Kidney (tissue), 22 donors: ENCODE data around the gene HNRNPDL. TPM values are rescaled to one million over a fixed set of nuclear protein-coding genes. Genes with fewer than 3 reads are reported as not detected.
"Not testable (repeated sequence)": the region's sequence is repeated elsewhere in the genome, so short reads cannot be mapped to it uniquely, and the experiment has no call there.

Experiments used
- DNase-seq, 5 donors: peaks; one replicate each; pipeline ENCODE4 v3.0.0-alpha.2; 2013 to 2020
- FAIRE-seq: peaks from 2 replicates; lab custom pipeline; 2012; peaks lifted over from hg19 to GRCh38; lab: Jason Lieb, UNC
- H3K27ac ChIP-seq, 2 donors: one replicate each; pipeline ENCODE4 v1.7.0; 2013; ENCODE audit warnings: low read depth in 2 of 2, low read length in 2 of 2, inconsistent platforms in 1 of 2
- H3K27me3 ChIP-seq: one replicate; pipeline ENCODE4 v1.7.1; 2013; ENCODE audit warnings: low read length, inconsistent platforms; ENCODE audit not compliant: control insufficient read depth, insufficient read depth
- H3K36me3 ChIP-seq, 3 donors: one replicate each; pipeline versions ENCODE4 v1.7.0 to v1.7.1; 2013; ENCODE audit warnings: low read length in 3 of 3, control low read depth in 1 of 3, inconsistent platforms in 1 of 3; ENCODE audit not compliant: insufficient read depth in 3 of 3, control insufficient read depth in 2 of 3
- H3K4me1 ChIP-seq, 3 donors: one replicate each; pipeline versions ENCODE4 v1.7.0 to v1.7.1; 2013; ENCODE audit warnings: low read length in 3 of 3, inconsistent platforms in 1 of 3, low read depth in 1 of 3; ENCODE audit not compliant: control insufficient read depth in 2 of 3, insufficient read depth in 2 of 3
- H3K4me3 ChIP-seq, 3 donors: one replicate each; pipeline versions ENCODE4 v1.7.0 to v1.8.1; 2013; ENCODE audit warnings: low read length in 3 of 3, control low read depth in 1 of 3, inconsistent platforms in 1 of 3
- H3K9ac ChIP-seq, 3 donors: one replicate each; pipeline versions ENCODE4 v1.7.0 to v1.7.1; 2013; ENCODE audit warnings: low read length in 3 of 3, control low read depth in 1 of 3, inconsistent platforms in 1 of 3
- H3K9me3 ChIP-seq, 3 donors: one replicate each; pipeline versions ENCODE4 v1.7.0 to v1.7.1; 2013; ENCODE audit warnings: low read length in 3 of 3, control low read depth in 1 of 3, inconsistent platforms in 1 of 3; ENCODE audit not compliant: control insufficient read depth in 2 of 3, insufficient read depth in 1 of 3
- CTCF ChIP-seq: IDR thresholded peaks from 3 replicates; pipeline ENCODE4 v1.5.1; 2012; ENCODE audit warnings: mild to moderate bottlenecking, moderate library complexity, borderline replicate concordance; ENCODE audit not compliant: insufficient read depth; ENCODE audit errors: extremely low read depth
- intact Hi-C: fragments of 100-400 bp; cut with DNase I; formaldehyde crosslinking; loops from one replicate; pipeline ENCODE4 v1.11.1; 2022
- long read RNA-seq, 10 donors: library from polyadenylated mRNA in 1 of 10; unstranded in 1 of 10; transcript quantifications; one replicate each; pipeline ENCODE4 v2.0.0 and lab custom pipeline, GENCODE V29; 2021 to 2026
- polyA plus RNA-seq: library from polyadenylated mRNA; stranded (reverse); fragments of 350-450 nt; fragmentation: Illumina TruSeq; extraction: RNeasy Lipid Tissue Mini Kit (QIAGEN cat#74804); gene quantifications from one replicate; pipeline ENCODE4 v1.2.3, GENCODE V29; 2014; ENCODE audit warnings: low read depth, low replicate concordance; ENCODE audit not compliant: insufficient read depth
- total RNA-seq: library from RNA; stranded (reverse); fragmentation: NEBNext Ultra II Directional; extraction: Animal tissue kit (Norgen Biotek cat#: 25700); gene quantifications from one replicate; pipeline ENCODE4 v1.2.1, GENCODE V29; 2021
- donor health status: control.
- donor health status: control.
- donor health status: control.
- donor health status: control.
- donor health status: control.
- donor health status: DM: yes; HTN: yes; CAD: no.
- donor health status: Normal renal cell carcinoma (clear cell type).

HNRNPDL gene
- total RNA-seq (263 TPM), polyA plus RNA-seq (135 TPM)
- long read RNA-seq, donor 1, transcript HNRNPDL-204 (7 exons, 2,404 nt), result minor isoform, 19 of 157 reads
- long read RNA-seq, donor 1, transcript HNRNPDL-201 (8 exons, 3,781 nt), result major isoform, 68 of 157 reads
- long read RNA-seq, donor 1, transcript HNRNPDL-202 (9 exons, 1,402 nt), result minor isoform, 8 of 157 reads
- long read RNA-seq, donor 1, partial matches to known transcripts, result 59 of 157 reads
- long read RNA-seq, donor 1, other reads (novel, unspliced or antisense), result 0 of 157 reads
- long read RNA-seq, donor 2, transcript HNRNPDL-204 (7 exons, 2,404 nt), result minor isoform, 43 of 218 reads
- long read RNA-seq, donor 2, transcript HNRNPDL-201 (8 exons, 3,781 nt), result major isoform, 76 of 218 reads
- long read RNA-seq, donor 2, partial matches to known transcripts, result 94 of 218 reads
- long read RNA-seq, donor 2, other reads (novel, unspliced or antisense), result 0 of 218 reads
- long read RNA-seq, donor 3, transcript HNRNPDL-204 (7 exons, 2,404 nt), result minor isoform, 42 of 246 reads
- long read RNA-seq, donor 3, transcript HNRNPDL-201 (8 exons, 3,781 nt), result major isoform, 95 of 246 reads
- long read RNA-seq, donor 3, partial matches to known transcripts, result 103 of 246 reads
- long read RNA-seq, donor 3, other reads (novel, unspliced or antisense), result 0 of 246 reads
- long read RNA-seq, donor 4, transcript HNRNPDL-204 (7 exons, 2,404 nt), result minor isoform, 35 of 250 reads
- long read RNA-seq, donor 4, transcript HNRNPDL-202 (9 exons, 1,402 nt), result minor isoform, 7 of 250 reads
- long read RNA-seq, donor 4, transcript HNRNPDL-201 (8 exons, 3,781 nt), result major isoform, 60 of 250 reads
- long read RNA-seq, donor 4, partial matches to known transcripts, result 95 of 250 reads
- long read RNA-seq, donor 4, other reads (novel, unspliced or antisense), result 52 of 250 reads
- long read RNA-seq, donor 5, transcript HNRNPDL-201 (8 exons, 3,781 nt), result major isoform, 11 of 30 reads
- long read RNA-seq, donor 5, partial matches to known transcripts, result 16 of 30 reads
- long read RNA-seq, donor 5, other reads (novel, unspliced or antisense), result 0 of 30 reads
- long read RNA-seq, donor 6, transcript HNRNPDL-204 (7 exons, 2,404 nt), result minor isoform, 23 of 288 reads
- long read RNA-seq, donor 6, transcript HNRNPDL-202 (9 exons, 1,402 nt), result minor isoform, 9 of 288 reads
- long read RNA-seq, donor 6, transcript HNRNPDL-201 (8 exons, 3,781 nt), result major isoform, 128 of 288 reads
- long read RNA-seq, donor 6, partial matches to known transcripts, result 121 of 288 reads
- long read RNA-seq, donor 6, other reads (novel, unspliced or antisense), result 6 of 288 reads
- long read RNA-seq, donor 7, transcript HNRNPDL-204 (7 exons, 2,404 nt), result minor isoform, 45 of 218 reads
- long read RNA-seq, donor 7, transcript HNRNPDL-202 (9 exons, 1,402 nt), result minor isoform, 7 of 218 reads
- long read RNA-seq, donor 7, transcript HNRNPDL-201 (8 exons, 3,781 nt), result major isoform, 120 of 218 reads
- long read RNA-seq, donor 7, partial matches to known transcripts, result 38 of 218 reads
- long read RNA-seq, donor 7, other reads (novel, unspliced or antisense), result 7 of 218 reads
- long read RNA-seq, donor 8, transcript HNRNPDL-201 (8 exons, 3,781 nt), result major isoform, 92 of 284 reads
- long read RNA-seq, donor 8, transcript HNRNPDL-204 (7 exons, 2,404 nt), result minor isoform, 30 of 284 reads
- long read RNA-seq, donor 8, partial matches to known transcripts, result 159 of 284 reads
- long read RNA-seq, donor 8, other reads (novel, unspliced or antisense), result 0 of 284 reads
- long read RNA-seq, donor 9, transcript HNRNPDL-201 (8 exons, 3,781 nt), result major isoform, 38 of 99 reads
- long read RNA-seq, donor 9, transcript HNRNPDL-204 (7 exons, 2,404 nt), result minor isoform, 15 of 99 reads
- long read RNA-seq, donor 9, partial matches to known transcripts, result 45 of 99 reads
- long read RNA-seq, donor 9, other reads (novel, unspliced or antisense), result 0 of 99 reads
- long read RNA-seq, donor 10, transcript HNRNPDL-201 (8 exons, 3,781 nt), result major isoform, 68 of 209 reads
- long read RNA-seq, donor 10, transcript HNRNPDL-204 (7 exons, 2,404 nt), result minor isoform, 28 of 209 reads
- long read RNA-seq, donor 10, partial matches to known transcripts, result 111 of 209 reads
- long read RNA-seq, donor 10, other reads (novel, unspliced or antisense), result 0 of 209 reads

GRCh38 chr4:82430193-82430963 lies at the start of gene HNRNPDL, which contains the start of gene ENOPH1:
Gene HNRNPDL, minus strand, starts transcription at chr4:82430462. Its CDS starts 772 bp downstream, at chr4:82429690.
Gene ENOPH1, plus strand, starts transcription at chr4:82430590. Its CDS starts 240 bp downstream, at chr4:82430830.
- Histone ChIP-seq H3K27ac (peak within 1 kb of the TSS; percentile 97 to 100), H3K4me3 (peak within 1 kb of the TSS; percentile 95 to 99 (median 98)), H3K9me3 (no peaks in the 10 kb centered on the region), H3K4me1 (peaks cover 0 to 19% (median 12%) of the 10 kb centered on the region in 3 donors), H3K36me3 (peaks cover 4 to 17% (median 8%) of the 10 kb centered on the region in 3 donors), H3K9ac (peak within 1 kb of the TSS; percentile 90 to 99 (median 93)), H3K27me3 (no peaks in the 10 kb centered on the region)
- DNase-seq, result peak; percentile 98 to 99 (median 98)
- TF ChIP-seq CTCF, result no peak
- intact Hi-C loops, result no loop called here
- peak; percentile 41 for FAIRE-seq

GRCh38 chr4:82479562-82479961 lies 49.3 kb upstream of the HNRNPDL start:
- no peak overlapping the region for H3K4me3 ChIP-seq
- FAIRE-seq, result no peak
- H3K9ac ChIP-seq, result no peak overlapping the region
- H3K36me3 ChIP-seq, result no peaks in the 10 kb centered on the region
- no peaks in the 10 kb centered on the region for H3K27me3 ChIP-seq
- TF ChIP-seq CTCF, result no peak
- no peak for DNase-seq
- H3K9me3 ChIP-seq, result no peaks in the 10 kb centered on the region
- no peaks in the 10 kb centered on the region for H3K4me1 ChIP-seq
- intact Hi-C loops, result no loop called here
- no peak overlapping the region for H3K27ac ChIP-seq

GRCh38 chr4:82477469-82477868 lies 47.2 kb upstream of the HNRNPDL start:
- DNase-seq, H3K4me1 ChIP-seq, H3K27ac ChIP-seq, H3K4me3 ChIP-seq, intact Hi-C loops, FAIRE-seq, H3K9me3 ChIP-seq, H3K27me3 ChIP-seq, H3K36me3 ChIP-seq, H3K9ac ChIP-seq: not testable (repeated sequence)

- H3K27me3 ChIP-seq, H3K27ac ChIP-seq, FAIRE-seq, H3K4me1 ChIP-seq, H3K9ac ChIP-seq, intact Hi-C loops, H3K9me3 ChIP-seq, H3K36me3 ChIP-seq, DNase-seq, H3K4me3 ChIP-seq: not testable (repeated sequence)
These were observed 45.7 kb upstream of the HNRNPDL start for GRCh38 chr4:82475931-82476330.
